ENCODE results near the gene OR8H1. TPM values are rescaled to one million over a fixed set of nuclear protein-coding genes. Genes with fewer than 3 reads are reported as not detected.

Gene OR8H1, protein sequence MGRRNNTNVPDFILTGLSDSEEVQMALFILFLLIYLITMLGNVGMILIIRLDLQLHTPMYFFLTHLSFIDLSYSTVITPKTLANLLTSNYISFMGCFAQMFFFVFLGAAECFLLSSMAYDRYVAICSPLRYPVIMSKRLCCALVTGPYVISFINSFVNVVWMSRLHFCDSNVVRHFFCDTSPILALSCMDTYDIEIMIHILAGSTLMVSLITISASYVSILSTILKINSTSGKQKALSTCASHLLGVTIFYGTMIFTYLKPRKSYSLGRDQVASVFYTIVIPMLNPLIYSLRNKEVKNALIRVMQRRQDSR
- not detected in 2 replicates for total RNA-seq

DNA sequence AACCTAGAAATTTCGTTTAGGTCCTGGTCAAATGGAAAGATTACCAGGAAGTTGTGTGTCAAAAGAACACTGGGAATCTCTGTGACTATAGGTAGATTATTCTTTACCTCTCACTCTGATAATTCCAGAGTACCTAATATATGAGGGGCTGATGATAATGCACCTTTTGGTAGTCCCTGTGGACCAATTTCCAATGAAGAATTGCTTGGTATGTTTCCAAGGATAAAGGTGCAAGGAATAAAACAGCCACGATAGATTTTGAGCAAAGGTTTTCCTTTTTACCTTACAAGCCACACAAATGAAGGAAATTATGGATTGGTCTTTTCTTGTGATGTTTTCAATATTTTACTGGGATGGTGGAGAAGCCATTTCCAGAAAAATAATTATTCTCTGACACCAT lies at the start of gene OR8H1:
Gene OR8H1 (minus strand): TSS at position 101 of the 400 bp plus-strand sequence. CDS start 1,192 bp downstream, outside the sequence.
- DNase-seq (ENCODE audit: low read depth in 2 of 2) = no peak

DNA sequence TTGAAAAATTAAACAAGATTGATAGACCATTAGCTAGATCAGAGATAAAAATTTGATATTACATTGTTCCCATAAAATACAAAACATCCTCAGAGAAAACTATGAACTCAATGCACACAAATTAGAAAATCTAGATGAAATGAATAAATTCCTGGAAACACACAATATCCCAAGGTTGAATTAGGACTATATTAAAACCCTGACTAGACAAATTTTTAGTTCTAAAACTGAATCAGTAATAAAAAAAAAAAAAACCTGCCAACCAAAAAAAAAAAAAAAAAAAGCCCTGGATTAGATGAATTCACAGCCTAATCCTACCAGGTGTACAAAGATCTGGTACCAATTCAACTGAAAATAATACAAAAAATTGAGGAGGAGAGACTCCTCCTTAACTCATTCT lies 48.2 kb upstream of the OR8H1 start:
- DNase-seq (ENCODE audit: low read depth in 2 of 2) = no peak

DNA sequence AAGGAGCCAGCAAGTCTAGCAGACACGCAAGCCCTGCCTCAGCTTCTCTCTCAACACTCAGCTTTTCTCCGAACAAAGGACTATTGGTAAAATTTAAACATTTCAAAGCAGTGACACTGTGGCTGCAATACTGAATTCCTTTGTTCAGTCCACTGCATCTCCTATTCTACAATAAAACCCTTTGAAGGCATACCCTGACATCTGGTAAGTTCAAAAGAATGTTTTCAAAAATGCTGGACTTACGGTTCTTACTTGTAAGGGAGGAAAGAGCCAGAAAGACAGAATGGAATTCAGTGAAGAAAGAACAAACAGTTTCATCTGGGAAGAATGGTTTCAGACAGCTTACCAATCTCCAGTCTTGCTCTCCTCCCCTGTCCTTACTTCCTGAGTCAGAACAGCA lies 41.1 kb upstream of the OR8H1 start:
- no peak for DNase-seq (ENCODE audit: low read depth in 2 of 2)

DNA sequence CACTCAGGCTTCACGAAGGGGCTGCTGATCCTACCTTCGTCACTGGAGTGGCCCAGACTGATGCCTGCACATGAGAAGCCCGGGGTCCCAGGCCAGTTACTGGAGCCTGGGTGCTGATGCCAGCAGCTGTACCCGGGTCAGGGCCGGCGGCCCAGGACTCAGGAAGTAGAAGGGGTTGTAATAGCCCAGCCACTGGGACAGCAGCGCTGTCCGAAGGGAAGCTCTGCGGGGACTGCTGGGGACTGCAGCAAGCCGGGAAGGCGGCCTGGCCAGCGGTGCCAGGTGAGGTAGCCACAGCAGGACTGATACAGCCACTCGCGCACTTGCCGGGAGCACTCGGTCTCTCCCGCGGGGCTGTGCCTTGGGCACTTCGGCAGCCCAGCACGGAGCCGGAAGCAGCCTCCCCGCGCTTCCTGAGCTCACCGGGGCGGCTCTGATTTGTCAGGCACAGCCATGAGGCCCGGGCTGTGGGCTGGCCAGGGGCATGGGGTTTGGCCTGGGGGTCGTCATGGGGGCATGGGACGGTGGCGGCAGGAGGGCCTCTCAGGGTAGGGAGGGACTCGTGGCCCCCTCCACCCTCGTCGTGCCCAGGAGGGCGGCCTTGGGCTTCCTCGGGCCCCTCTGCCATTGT lies 39.9 kb upstream of the OR8H1 start:
- no peak for DNase-seq (ENCODE audit: low read depth in 2 of 2)

DNA sequence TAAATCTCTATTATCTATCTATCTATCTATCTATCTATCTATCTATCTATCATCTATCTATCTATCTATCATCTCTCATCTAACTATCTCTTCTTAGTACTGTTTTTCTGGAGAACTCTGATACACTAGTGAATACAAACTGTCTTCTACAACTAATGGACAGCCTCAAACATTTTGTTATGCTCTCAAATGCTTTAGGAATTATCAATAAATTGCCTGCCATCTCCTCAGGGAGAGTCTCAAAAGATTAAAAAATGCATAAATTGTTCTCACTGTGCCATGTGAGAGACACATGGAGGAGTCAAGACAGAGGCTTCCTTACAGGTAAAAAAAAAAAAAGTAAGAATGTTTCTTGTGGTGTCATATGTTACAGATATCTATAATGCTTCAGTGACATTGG lies 22.8 kb upstream of the OR8H1 start, which contains the start of gene OR8K3:
Gene OR8K3 (plus strand): TSS at position 301 of the 400 bp plus-strand sequence. CDS start 3,163 bp downstream, outside the sequence.
- no peak for DNase-seq (ENCODE audit: low read depth in 2 of 2)

DNA sequence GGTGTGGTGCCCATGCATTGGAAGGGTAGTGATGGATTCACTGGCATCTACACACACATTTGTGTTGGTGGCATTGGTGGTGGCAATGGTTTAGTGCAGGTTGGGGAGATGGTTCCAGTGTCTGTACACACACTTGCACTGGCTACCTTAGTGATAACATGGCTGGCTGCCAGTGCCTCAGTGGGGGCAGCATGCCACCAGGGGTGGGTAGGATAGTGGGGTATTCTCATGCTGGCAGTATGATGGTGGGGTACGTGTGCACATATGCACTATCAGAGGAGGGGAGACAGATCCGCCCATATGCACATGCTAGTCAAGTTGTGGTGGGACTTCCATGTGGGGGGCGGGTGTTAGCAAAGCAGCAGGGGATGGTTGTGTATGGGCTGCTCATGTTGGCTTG lies 15.8 kb upstream of the OR8H1 start:
- no peak for DNase-seq (ENCODE audit: low read depth in 2 of 2)

DNA sequence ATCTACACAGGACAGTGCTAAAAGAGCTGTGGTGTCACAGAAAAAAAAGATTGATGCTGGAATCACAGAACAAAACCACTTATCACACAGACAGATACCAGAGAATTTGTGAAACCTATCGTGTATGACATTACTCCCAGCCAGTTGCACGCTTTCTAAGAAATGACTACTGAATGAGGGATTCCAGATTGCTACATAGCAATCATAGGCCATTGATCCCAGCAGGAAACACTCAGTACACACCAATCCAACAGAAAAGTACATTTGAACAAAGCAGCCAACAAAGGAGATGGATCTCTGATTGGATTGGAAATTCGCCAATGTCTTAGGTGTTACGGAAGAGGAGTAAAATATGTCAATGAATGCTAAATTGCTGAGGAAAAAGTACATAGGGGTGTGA lies 4.8 kb upstream of the OR8H1 start:
- DNase-seq (ENCODE audit: low read depth in 2 of 2) = no peak

DNA sequence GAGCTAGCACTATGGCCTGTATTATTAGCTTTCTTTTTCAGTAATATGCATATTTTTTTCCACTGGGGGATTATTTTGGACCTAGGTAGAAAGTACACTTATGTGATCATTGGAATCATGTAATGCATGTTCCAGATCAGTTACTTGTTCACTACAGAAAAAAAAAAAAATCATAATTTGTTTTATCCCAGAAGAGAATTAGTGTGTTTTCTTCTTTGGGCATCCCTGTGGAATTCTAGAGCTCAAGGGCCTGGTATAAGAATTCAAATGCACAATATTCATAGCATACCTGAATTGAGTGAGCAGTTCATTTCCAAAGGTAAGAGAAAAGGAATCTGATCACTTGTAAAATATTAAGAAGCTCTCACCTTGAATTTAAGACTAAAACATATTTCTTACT lies 18.2 kb downstream of the OR8H1 start, which contains the start of gene OR5T1:
Gene OR5T1 (plus strand): TSS at position 301 of the 400 bp plus-strand sequence. CDS start 1,485 bp downstream, outside the sequence.
- DNase-seq (ENCODE audit: low read depth in 2 of 2) = no peak

DNA sequence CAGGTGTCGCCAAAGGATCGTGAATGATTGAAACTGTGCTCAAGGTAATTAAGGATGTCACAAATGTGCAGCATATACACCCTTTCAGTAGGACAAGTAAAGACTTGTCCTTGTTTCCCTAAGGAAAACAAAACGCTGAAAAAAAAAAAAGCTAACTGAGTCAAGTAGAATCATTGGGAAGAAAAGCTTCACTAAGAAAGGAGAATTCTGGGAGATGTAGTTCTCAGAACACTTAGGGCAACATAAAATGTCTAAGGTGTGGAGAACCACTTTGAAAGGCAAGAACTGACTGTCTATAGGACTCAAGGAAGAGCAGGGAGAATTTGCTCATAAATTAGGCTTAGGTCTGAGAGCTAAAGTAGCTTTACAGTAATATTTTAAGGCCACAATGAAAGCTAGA lies 21.0 kb downstream of the OR8H1 start:
- DNase-seq (ENCODE audit: low read depth in 2 of 2) = no peak

DNA sequence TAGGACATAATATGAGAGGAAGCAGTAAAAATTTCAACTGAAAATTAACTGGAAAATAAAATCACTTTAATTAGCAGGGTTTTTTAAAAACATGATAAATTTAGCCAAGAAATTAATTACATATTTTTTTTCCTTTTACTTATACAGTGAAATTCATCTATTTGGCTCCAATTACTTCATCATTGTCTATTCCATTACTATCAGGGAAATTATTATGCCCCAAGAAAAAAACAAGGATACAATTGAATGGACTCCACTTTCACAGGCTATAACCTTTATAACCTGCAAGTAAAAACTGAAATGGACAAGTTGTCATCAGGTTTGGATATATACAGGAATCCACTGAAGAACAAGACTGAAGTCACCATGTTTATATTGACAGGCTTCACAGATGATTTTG lies 40.1 kb downstream of the OR8H1 start, which contains the start of gene OR5T3:
Gene OR5T3 (plus strand): TSS at position 301 of the 400 bp plus-strand sequence. CDS start 0 bp downstream, at position 301.
- no peak for DNase-seq (ENCODE audit: low read depth in 2 of 2)

Other genes starting within 250 kb of the OR8H1 start
- gene OR8I2, start 198.9 kb downstream of the OR8H1 start, total RNA-seq = not detected in 2 replicates
- gene OR8H2, start 188.6 kb downstream of the OR8H1 start, total RNA-seq = not detected in 2 replicates
- gene OR8H3, start 169.9 kb downstream of the OR8H1 start, total RNA-seq = not detected in 2 replicates
- gene OR8J3, start 152.1 kb downstream of the OR8H1 start, total RNA-seq = not detected in 2 replicates
- gene OR8K5, start 131.9 kb downstream of the OR8H1 start, total RNA-seq = not detected in 2 replicates
- gene OR5J2, start 115.6 kb downstream of the OR8H1 start, total RNA-seq = not detected in 2 replicates
- gene OR5T2, start 58.0 kb downstream of the OR8H1 start, total RNA-seq = not detected in 2 replicates
- not detected in 2 replicates for gene OR5T3, start 40.0 kb downstream of the OR8H1 start, total RNA-seq
- not detected in 2 replicates for gene OR5T1, start 18.1 kb downstream of the OR8H1 start, total RNA-seq
- not detected in 2 replicates for gene OR8K3, start 22.9 kb upstream of the OR8H1 start, total RNA-seq
- gene OR8K1, start 53.8 kb upstream of the OR8H1 start, total RNA-seq = not detected in 2 replicates
- not detected in 2 replicates for gene OR8J1, start 62.0 kb upstream of the OR8H1 start, total RNA-seq
- gene OR8U1, start 83.4 kb upstream of the OR8H1 start, total RNA-seq = not detected in 2 replicates
- not detected in 2 replicates for gene OR5AL1, start 120.4 kb upstream of the OR8H1 start, total RNA-seq
- gene OR5M3, start 181.1 kb upstream of the OR8H1 start, total RNA-seq = not detected in 2 replicates
- not detected in 2 replicates for gene OR5M8, start 199.1 kb upstream of the OR8H1 start, total RNA-seq